ENCODE measurements around the gene ELMOD1. TPM values are rescaled to one million over a fixed set of nuclear protein-coding genes. Genes with fewer than 3 reads are reported as not detected.

Gene ELMOD1
- total and polyA plus RNA-seq, 10 of the 15 experiments (the other 5 are each of a cell fraction or from before 2014, with no cell fraction given) = not detected

- TF ChIP-seq ZNF687 (IDR thresholded peaks at IDR 0.05) (no peak), NRF1 (conservative IDR thresholded peaks at IDR 0.05; ENCODE audit: low read depth, low read length) (no peak), NR2C2 (IDR thresholded peaks at IDR 0.05; ENCODE audit: borderline replicate concordance, control insufficient read depth, insufficient read length, low read depth) (no peak)
These were observed 117.8 kb downstream of the ELMOD1 start (continued) for GRCh38 chr11:107708792-107709191.

GRCh38 chr11:107710301-107710700 is 119.4 kb downstream of the ELMOD1 start:
- ChIA-PET RAD21 (ENCODE audit: unreplicated experiment) (no interaction called here), SMC1A (ENCODE audit: uncharacterized antibody, unreplicated experiment) (no interaction called here), CTCF (interaction anchor here (0.8 to 1.1 kb wide), 2 partner anchors 31 to 34 kb away, joined by 3 read pairs; no protein-coding TSS in a partner anchor), POLR2A (no interaction called here)
- no peak overlapping the region for H3K4me2 ChIP-seq (ENCODE audit: control insufficient read depth, insufficient read depth)
- no peaks in the 10 kb centered on the region for H3K4me1 ChIP-seq (ENCODE audit: control insufficient read depth, insufficient read depth, low read length)
- intact Hi-C loops (cut with micrococcal nuclease; ENCODE audit: unreplicated experiment) (no loop called here), in situ Hi-C loops (cut with MboI) (no loop called here)
- H3K9ac ChIP-seq (ENCODE audit: control insufficient read depth, insufficient read depth, low read length) = no peak overlapping the region
- no peak overlapping the region for H3K27ac ChIP-seq (ENCODE audit: control insufficient read depth, insufficient read depth)
- no peaks in the 10 kb centered on the region for H3K36me3 ChIP-seq (ENCODE audit: control insufficient read depth in 2 of 2, insufficient read depth in 2 of 2, low read length in 1 of 2)
- no peak overlapping the region for H3K4me3 ChIP-seq
- FAIRE-seq (no peak), ATAC-seq (no peak), DNase-seq (ENCODE audit: low read depth, low spot score) (no peak)
- no peaks in the 10 kb centered on the region; the same call in 1 of the 2 replicates for H4K20me1 ChIP-seq (ENCODE audit: control insufficient read depth, insufficient read depth)
- H3K27me3 ChIP-seq (replicated peaks in 1 of 2; ENCODE audit: control insufficient read depth in 2 of 2, insufficient read depth in 2 of 2, low read length in 1 of 2) = peaks cover 0 to 2% of the 10 kb centered on the region in 2 experiments; a peak in 1 of 4 replicates
- H3K79me2 ChIP-seq (ENCODE audit: control insufficient read depth, insufficient read depth, low read length) = no peaks in the 10 kb centered on the region
- 76% methylated on average over 1 of the region's 1 CpG for WGBS (ENCODE audit: insufficient coverage, insufficient replicate concordance, low lambda C conversion rate, missing lambda C conversion rate)
- no peaks in the 10 kb centered on the region for H3K9me3 ChIP-seq (replicated peaks; ENCODE audit: control insufficient read depth, insufficient read depth, low read length)
- no peak overlapping the region for H2AFZ ChIP-seq (ENCODE audit: control insufficient read depth, low read depth, low read length)
- BruUV-seq (replicated peaks) = no TSS peak
- TF ChIP-seq PAX8 (IDR thresholded peaks at IDR 0.05) (no peak), CBFB (IDR thresholded peaks at IDR 0.05; ENCODE audit: low read depth) (no peak), ZNF384 (IDR thresholded peaks at IDR 0.05; ENCODE audit: borderline replicate concordance, low read depth, low read length) (no peak), LARP7 (IDR thresholded peaks at IDR 0.05) (no peak), CTCF (IDR thresholded peaks at IDR 0.05 in 2 of 3, conservative IDR thresholded peaks at IDR 0.05 in 1 of 3; ENCODE audit: control insufficient read depth in 2 of 3, extremely low read depth in 1 of 3, insufficient read depth in 1 of 3, low read depth in 3 of 3, low read length in 3 of 3) (no peak), ZNF622 (IDR thresholded peaks at IDR 0.05) (no peak), EZH2 (IDR thresholded peaks at IDR 0.05; ENCODE audit: borderline replicate concordance, control insufficient read depth, low read depth, low read length) (no peak), ZBTB40 (IDR thresholded peaks at IDR 0.05; ENCODE audit: borderline replicate concordance) (no peak), CBX3 (IDR thresholded peaks at IDR 0.05; ENCODE audit: borderline replicate concordance, low read depth) (no peak), ZSCAN29 (IDR thresholded peaks at IDR 0.05) (no peak), ASH2L (IDR thresholded peaks at IDR 0.05; ENCODE audit: borderline replicate concordance, low read depth) (no peak)

Measured in GM12878 (cell line).